A549 (cell line): ENCODE measurements around the gene CUEDC2.

Experiments used
- BHLHE40 ChIP-seq: IDR thresholded peaks from 2 replicates; pipeline ENCODE4 v1.6.1; 2012; ENCODE audit warnings: low read depth, low read length, inconsistent platforms
- CTCF ChIP-seq: fragments of >200 bp; sonication (Bioruptor Twin); formaldehyde crosslinking; IDR thresholded peaks from 3 replicates; pipeline ENCODE4 v1.5.1; 2016
- EP300 ChIP-seq, 2 experiments: fragments of >200 bp; sonication (Bioruptor Twin); formaldehyde crosslinking; IDR thresholded peaks; 2 replicates in 1 of 2; 3 replicates in 1 of 2; pipeline ENCODE4 v1.6.1; 2016 to 2017
- JUNB ChIP-seq: fragments of >200 bp; sonication (Bioruptor Twin); formaldehyde crosslinking; IDR thresholded peaks from 2 replicates; pipeline ENCODE4 v1.6.1; 2016
- NFE2L2 ChIP-seq: fragments of 150-350 bp; conservative IDR thresholded peaks from 2 replicates; pipeline ENCODE4 v1.6.1; 2014; ENCODE audit warnings: low read length
- POLR2A ChIP-seq: IDR thresholded peaks from 2 replicates; pipeline ENCODE4 v1.6.1; 2012; ENCODE audit warnings: mild to moderate bottlenecking, low read length
- POLR2AphosphoS2 ChIP-seq: conservative IDR thresholded peaks from 2 replicates; pipeline ENCODE4 v1.6.1; 2012; ENCODE audit warnings: low read length, improper control_type of control experiment, inconsistent platforms
- SREBF2 ChIP-seq: fragments of 450-650 bp; IDR thresholded peaks from 2 replicates; pipeline ENCODE4 v1.6.1; 2014; ENCODE audit warnings: mild to moderate bottlenecking, moderate library complexity
- ZFP36 ChIP-seq: fragments of 450-650 bp; IDR thresholded peaks from 2 replicates; pipeline ENCODE4 v1.6.1; 2014; ENCODE audit warnings: borderline replicate concordance; ENCODE audit not compliant: partially characterized antibody

- TF ChIP-seq CTCF = no peak
- no peak for TF ChIP-seq SREBF2
- TF ChIP-seq NFE2L2 = no peak
- TF ChIP-seq POLR2AphosphoS2 = no peak
- TF ChIP-seq EP300 (IDR thresholded peaks at IDR 0.05) = no peak
- TF ChIP-seq ZFP36 = no peak
- TF ChIP-seq POLR2A = no peak
- no peak for TF ChIP-seq JUNB
- TF ChIP-seq BHLHE40 = no peak
These were observed 17.1 kb upstream of the CUEDC2 start for GRCh38 chr10:102449321-102450123.
